IMR-90 (cell line): Measurements from ENCODE around the gene LZTS3. TPM values are rescaled to one million over a fixed set of nuclear protein-coding genes. Genes with fewer than 3 reads are reported as not detected.
A peak's percentile ranks its signal among the peaks of the same experiment; 100 is the strongest.

Experiments
- ATAC-seq: fragments of 200-7000 bp; cut with Tn5 transposase; 2 replicates; pipeline ENCODE4 v1.9.1; 2020; ENCODE audit warnings: low read depth, mild to moderate bottlenecking, moderate library complexity
- BruUV-seq: library from RNA; stranded (reverse); fragments of 400-500 nt; replicated peaks from 2 replicates; lab custom pipeline; 2021; lab: Mats Ljungman, UMichigan
- CTCF ChIA-PET: fragments of 300-600 bp; formaldehyde crosslinking; extraction: SDS; loops from one replicate; lab custom pipeline; 2021; ENCODE audit warnings: antibody characterized with exemption; lab: Yijun Ruan, JAX
- POLR2A ChIA-PET: fragments of 300-600 bp; sonication (Branson Sonifier 250); formaldehyde crosslinking; loops from one replicate; lab custom pipeline; 2022; ENCODE audit warnings: antibody characterized with exemption; ENCODE audit not compliant: unreplicated experiment; lab: Charles Lee
- DNase-seq: peaks from one replicate; pipeline ENCODE4 v3.0.0; 2013
- H2AFZ ChIP-seq: replicated peaks from 2 replicates; pipeline ENCODE3; 2013; ENCODE audit warnings: low read length, mild to moderate bottlenecking; ENCODE audit not compliant: poor library complexity
- H2AK5ac ChIP-seq: 2 replicates; pipeline ENCODE4 v1.6.1; 2013; ENCODE audit warnings: low read depth, low read length, inconsistent platforms
- H2AK9ac ChIP-seq: replicated peaks from 2 replicates; pipeline ENCODE3; 2013; ENCODE audit warnings: mild to moderate bottlenecking, low read depth, low read length, moderate library complexity; ENCODE audit not compliant: poor library complexity
- H2BK120ac ChIP-seq: 2 replicates; pipeline ENCODE4 v1.6.1; 2013; ENCODE audit warnings: low read depth, low read length, inconsistent platforms
- H2BK15ac ChIP-seq: 3 replicates; pipeline ENCODE4 v1.6.1; 2013; ENCODE audit warnings: low read depth, low read length, inconsistent platforms
- H2BK20ac ChIP-seq: 2 replicates; pipeline ENCODE4 v1.6.1; 2013; ENCODE audit warnings: low read depth, mild to moderate bottlenecking, inconsistent platforms, low read length, moderate library complexity
- H2BK5ac ChIP-seq: 2 replicates; pipeline ENCODE4 v1.6.1; 2013; ENCODE audit warnings: mild to moderate bottlenecking, low read depth, low read length, inconsistent platforms; ENCODE audit not compliant: poor library complexity, severe bottlenecking
- H3K14ac ChIP-seq: replicated peaks from 2 replicates; pipeline ENCODE4 v1.6.1; 2013; ENCODE audit warnings: low read depth, low read length, inconsistent platforms
- H3K18ac ChIP-seq: 2 replicates; pipeline ENCODE4 v1.6.1; 2013; ENCODE audit warnings: low read depth, low read length, control low read depth
- H3K23ac ChIP-seq: 2 replicates; pipeline ENCODE4 v1.6.1; 2013; ENCODE audit warnings: low read depth, low read length, inconsistent platforms
- H3K27ac ChIP-seq: 2 replicates; pipeline ENCODE4 v1.5.1; 2013; ENCODE audit warnings: mild to moderate bottlenecking, control low read depth, low read length; ENCODE audit not compliant: insufficient read depth
- H3K27me3 ChIP-seq: 2 replicates; pipeline ENCODE4 v1.6.1; 2013; ENCODE audit warnings: low read length; ENCODE audit not compliant: control insufficient read depth, insufficient read depth
- H3K36me3 ChIP-seq: 2 replicates; pipeline ENCODE4 v1.6.1; 2013; ENCODE audit warnings: low read length, mixed read lengths; ENCODE audit not compliant: control insufficient read depth, insufficient read depth
- H3K4ac ChIP-seq: 2 replicates; pipeline ENCODE4 v1.6.1; 2013; ENCODE audit warnings: low read depth, low read length, inconsistent platforms
- H3K4me1 ChIP-seq: 2 replicates; pipeline ENCODE4 v1.6.1; 2013; ENCODE audit warnings: low read length, mixed read lengths; ENCODE audit not compliant: control insufficient read depth, insufficient read depth
- H3K4me2 ChIP-seq: 2 replicates; pipeline ENCODE4 v1.6.1; 2013; ENCODE audit warnings: low read depth, mild to moderate bottlenecking, control low read depth, low read length, moderate library complexity
- H3K4me3 ChIP-seq: 2 replicates; pipeline ENCODE4 v1.5.1; 2013; ENCODE audit warnings: low read depth, mild to moderate bottlenecking, control low read depth, low read length, moderate library complexity; ENCODE audit not compliant: insufficient read depth
- H3K56ac ChIP-seq: 2 replicates; pipeline ENCODE4 v1.6.1; 2013; ENCODE audit warnings: low read length, inconsistent platforms; ENCODE audit not compliant: insufficient read depth; ENCODE audit errors: extremely low read depth
- H3K79me1 ChIP-seq, 2 experiments: 2 replicates each; pipeline ENCODE4 v1.6.1; 2013; ENCODE audit warnings: low read length in 2 of 2, inconsistent platforms in 1 of 2, low read depth in 1 of 2
- H3K9ac ChIP-seq: 2 replicates; pipeline ENCODE4 v1.6.1; 2013; ENCODE audit warnings: low read depth, low read length, control low read depth
- H3K9me1 ChIP-seq: 2 replicates; pipeline ENCODE4 v1.6.1; 2013; ENCODE audit warnings: low read length, inconsistent platforms; ENCODE audit not compliant: insufficient read depth
- H3K9me3 ChIP-seq: 2 replicates; pipeline ENCODE4 v1.6.1; 2013; ENCODE audit warnings: low read length; ENCODE audit not compliant: control insufficient read depth, insufficient read depth
- H4K20me1 ChIP-seq: 2 replicates; pipeline ENCODE4 v1.6.1; 2013; ENCODE audit warnings: low read length, inconsistent platforms; ENCODE audit not compliant: insufficient read depth
- H4K5ac ChIP-seq: 2 replicates; pipeline ENCODE4 v1.6.1; 2013; ENCODE audit warnings: mild to moderate bottlenecking, low read depth, low read length, control low read depth
- H4K8ac ChIP-seq, 2 experiments: 2 replicates each; pipeline ENCODE4 v1.6.1; 2013; ENCODE audit warnings: low read depth in 2 of 2, low read length in 2 of 2, control low read depth in 1 of 2, inconsistent platforms in 1 of 2
- H4K91ac ChIP-seq: 2 replicates; pipeline ENCODE4 v1.6.1; 2013; ENCODE audit warnings: low read depth, low read length, inconsistent platforms; ENCODE audit not compliant: insufficient read depth
- BHLHE40 ChIP-seq: fragments of 150-350 bp; IDR thresholded peaks from 2 replicates; pipeline ENCODE4 v1.6.1; 2016; ENCODE audit warnings: mild to moderate bottlenecking, low read depth, low read length
- CEBPB ChIP-seq: IDR thresholded peaks from 2 replicates; pipeline ENCODE4 v1.6.1; 2012; ENCODE audit warnings: low read depth, low read length, improper control_type of control experiment
- CHD1 ChIP-seq: IDR thresholded peaks from 2 replicates; pipeline ENCODE4 v1.6.1; 2012; ENCODE audit warnings: low read depth, low read length, improper control_type of control experiment
- CTCF ChIP-seq: conservative IDR thresholded peaks from 2 replicates; pipeline ENCODE4 v1.5.1; 2012; ENCODE audit warnings: mild to moderate bottlenecking, low read depth, low read length, improper control_type of control experiment
- FOS ChIP-seq: fragments of 150-350 bp; IDR thresholded peaks from 2 replicates; pipeline ENCODE4 v1.6.1; 2016; ENCODE audit warnings: low read depth, low read length
- MAFK ChIP-seq: IDR thresholded peaks from 2 replicates; pipeline ENCODE4 v1.6.1; 2012; ENCODE audit warnings: low read depth, low read length, improper control_type of control experiment
- POLR2A ChIP-seq: IDR thresholded peaks from 2 replicates; pipeline ENCODE4 v1.6.1; 2012; ENCODE audit warnings: mild to moderate bottlenecking, low read depth, low read length
- RAD21 ChIP-seq: IDR thresholded peaks from 2 replicates; pipeline ENCODE4 v1.6.1; 2012; ENCODE audit warnings: low read length, improper control_type of control experiment
- RCOR1 ChIP-seq: IDR thresholded peaks from 2 replicates; pipeline ENCODE4 v1.6.1; 2012; ENCODE audit warnings: mild to moderate bottlenecking, low read length, improper control_type of control experiment; ENCODE audit not compliant: insufficient replicate concordance
- RFX5 ChIP-seq: IDR thresholded peaks from 2 replicates; pipeline ENCODE4 v1.8.0; 2012; ENCODE audit warnings: low read depth, mild to moderate bottlenecking, low read length, moderate library complexity
- SMC3 ChIP-seq: fragments of 150-350 bp; IDR thresholded peaks from 2 replicates; pipeline ENCODE4 v1.6.1; 2016; ENCODE audit warnings: low read depth, mild to moderate bottlenecking, antibody characterized with exemption, low read length, moderate library complexity
- WGBS, 2 experiments: methylation state at CpG; one replicate each; pipeline versions ENCODE4 v1.1.5 to v1.1.7; 2013; ENCODE audit warnings: missing lambda C conversion rate in 2 of 2; ENCODE audit not compliant: insufficient read length in 1 of 2; ENCODE audit errors: extremely low coverage in 2 of 2; 5-methylcytosine and 5-hydroxymethylcytosine counted together
- dilution Hi-C: fragments of 300-500 bp; cut with HindIII; formaldehyde crosslinking; loops from one replicate; pipeline ENCODE4 v1.14.3; 2018; ENCODE audit warnings: low sequenced_read_pairs; ENCODE audit not compliant: unreplicated experiment
- in situ Hi-C: fragments of 300-500 bp; cut with MboI; formaldehyde crosslinking; loops from 3 replicates; pipeline ENCODE4 v1.14.3; 2019; ENCODE audit warnings: low sequenced_read_pairs, inconsistent platforms, mixed read lengths
- intact Hi-C: fragments of 100-400 bp; cut with micrococcal nuclease; formaldehyde crosslinking; loops from 2 replicates; pipeline ENCODE4 v1.10.0; 2022
- polyA plus RNA-seq, 3 experiments: library from polyadenylated mRNA; depleted of rRNA; stranded (reverse); fragments of >200 nt; gene quantifications; 2 replicates each; pipeline ENCODE4 v1.2.3, GENCODE V29; 2012; ENCODE audit warnings: low replicate concordance in 1 of 3
- total RNA-seq: library from RNA; depleted of rRNA; stranded (reverse); fragments of >200 nt; gene quantifications from 2 replicates; pipeline ENCODE4 v1.2.3, GENCODE V29; 2012
- TF ChIP-seq, protein P1 (sequence below): fragments of 150-350 bp; IDR thresholded peaks from 2 replicates; pipeline ENCODE4 v1.6.1; 2016; ENCODE audit warnings: low read depth, mild to moderate bottlenecking, low read length, moderate library complexity, borderline replicate concordance
- TF ChIP-seq, protein P2 (sequence below): fragments of 150-350 bp; IDR thresholded peaks from 2 replicates; pipeline ENCODE4 v1.6.1; 2017; ENCODE audit warnings: mild to moderate bottlenecking, antibody characterized with exemption, low read length, low read depth

Gene LZTS3
- total and polyA plus RNA-seq, 2 of the 4 experiments (the other 2 are of a cell fraction) = 1.4 to 3.2 TPM

DNA sequence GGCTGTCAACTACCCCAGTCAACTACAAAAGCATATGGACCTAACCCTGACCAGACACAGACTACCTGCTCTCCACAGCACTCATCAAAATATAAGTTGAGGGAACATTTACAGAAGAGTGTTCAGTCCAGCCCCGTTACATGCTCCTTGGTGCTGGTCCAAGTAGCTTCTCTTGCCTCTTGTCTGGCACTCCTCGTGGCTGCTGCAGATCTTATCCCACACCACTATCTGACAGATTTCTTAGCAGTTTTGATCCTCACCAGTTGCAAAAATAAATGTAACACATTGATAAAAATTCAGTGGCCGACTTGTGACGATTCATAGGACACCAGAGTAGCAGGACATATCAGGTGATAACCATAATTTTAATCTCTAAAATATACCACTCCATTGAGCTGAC, 44.3 kb downstream of the LZTS3 start:
- Histone ChIP-seq H3K27me3 (no peaks in the 10 kb centered on the region), H3K27ac (no peak overlapping the region), H2AK9ac (peak overlapping the region; percentile 61), H4K20me1 (peaks cover 10% of the 10 kb centered on the region; the same call in 1 of the 2 replicates), H3K4me2 (no peak overlapping the region), H4K8ac (no peak overlapping the region), H3K4me1 (peaks cover 5% of the 10 kb centered on the region; the same call in 1 of the 2 replicates), H3K14ac (no peak overlapping the region), H3K23ac (peak overlapping the region; percentile 27; the same call in 1 of the 2 replicates), H2BK120ac (no peak overlapping the region), H3K36me3 (peaks cover 2% of the 10 kb centered on the region; the same call in 1 of the 2 replicates), H2BK5ac (no peak overlapping the region), H3K9me1 (peaks cover 4% of the 10 kb centered on the region; the same call in 1 of the 2 replicates), H3K4ac (no peak overlapping the region), H3K9ac (no peak overlapping the region), H2AFZ (no peak overlapping the region), H4K91ac (no peak overlapping the region), H3K9me3 (no peaks in the 10 kb centered on the region), H2BK20ac (no peak overlapping the region), H3K56ac (no peak overlapping the region), H2BK15ac (no peak overlapping the region), H3K4me3 (no peak overlapping the region), H4K5ac (no peak overlapping the region), H3K79me1 (peaks cover 23 to 41% of the 10 kb centered on the region in 2 experiments), H2AK5ac (no peak overlapping the region), H3K18ac (no peak overlapping the region)
- TF ChIP-seq, protein P1, sequence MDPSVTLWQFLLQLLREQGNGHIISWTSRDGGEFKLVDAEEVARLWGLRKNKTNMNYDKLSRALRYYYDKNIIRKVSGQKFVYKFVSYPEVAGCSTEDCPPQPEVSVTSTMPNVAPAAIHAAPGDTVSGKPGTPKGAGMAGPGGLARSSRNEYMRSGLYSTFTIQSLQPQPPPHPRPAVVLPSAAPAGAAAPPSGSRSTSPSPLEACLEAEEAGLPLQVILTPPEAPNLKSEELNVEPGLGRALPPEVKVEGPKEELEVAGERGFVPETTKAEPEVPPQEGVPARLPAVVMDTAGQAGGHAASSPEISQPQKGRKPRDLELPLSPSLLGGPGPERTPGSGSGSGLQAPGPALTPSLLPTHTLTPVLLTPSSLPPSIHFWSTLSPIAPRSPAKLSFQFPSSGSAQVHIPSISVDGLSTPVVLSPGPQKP = no peak
- TF ChIP-seq FOS = no peak
- no peak for TF ChIP-seq RFX5
- no peak for TF ChIP-seq CEBPB
- TF ChIP-seq RAD21 = no peak
- TF ChIP-seq MAFK = no peak
- TF ChIP-seq BHLHE40 = no peak
- TF ChIP-seq SMC3 = no peak
- no peak for TF ChIP-seq POLR2A
- no peak for TF ChIP-seq CHD1
- TF ChIP-seq, protein P2, sequence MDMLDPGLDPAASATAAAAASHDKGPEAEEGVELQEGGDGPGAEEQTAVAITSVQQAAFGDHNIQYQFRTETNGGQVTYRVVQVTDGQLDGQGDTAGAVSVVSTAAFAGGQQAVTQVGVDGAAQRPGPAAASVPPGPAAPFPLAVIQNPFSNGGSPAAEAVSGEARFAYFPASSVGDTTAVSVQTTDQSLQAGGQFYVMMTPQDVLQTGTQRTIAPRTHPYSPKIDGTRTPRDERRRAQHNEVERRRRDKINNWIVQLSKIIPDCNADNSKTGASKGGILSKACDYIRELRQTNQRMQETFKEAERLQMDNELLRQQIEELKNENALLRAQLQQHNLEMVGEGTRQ = no peak
- TF ChIP-seq RCOR1 = no peak
- no peak for TF ChIP-seq CTCF
- no TSS peak for BruUV-seq
- intact Hi-C loops = no loop called here
- in situ Hi-C loops = no loop called here
- no peak for ATAC-seq
- ChIA-PET POLR2A (no interaction called here), CTCF (interaction anchor here (1.3 kb wide), 1 partner anchor 11 kb away, joined by 5 read pairs; no protein-coding TSS in a partner anchor)
- WGBS, 2 experiments = 84% methylated on average over 4 of the region's 4 CpGs; no CpG with 5 or more reads in 1 of the 2 experiments
- dilution Hi-C loops = no loop called here
- no peak for DNase-seq
